T-cell (primary cell): ENCODE data around the gene LCOR. TPM values are rescaled to one million over a fixed set of nuclear protein-coding genes. Genes with fewer than 3 reads are reported as not detected.
"Not testable (repeated sequence)": the region's sequence is repeated elsewhere in the genome, so short reads cannot be mapped to it uniquely, and the experiment has no call there.

Source experiments
- ATAC-seq, 4 experiments: fragments of 200-7000 bp in 3 of 4; fragments of 150-1000 bp in 1 of 4; cut with Tn5 transposase; replicated peaks in 1 of 4; 1 replicate in 3 of 4; 2 replicates in 1 of 4; pipeline ENCODE4 v1.10.0; 2021; ENCODE audit warnings: moderate library complexity in 3 of 4, mild to moderate bottlenecking in 2 of 4, moderate number of reproducible peaks in 1 of 4
- CTCF ChIA-PET, 2 donors: fragments of 300-600 bp; sonication (Branson Sonifier 250); formaldehyde crosslinking; loops; one replicate each; lab custom pipeline; 2022; ENCODE audit warnings: antibody characterized with exemption in 2 of 2; lab: Charles Lee
- POLR2A ChIA-PET, 2 donors: fragments of 300-600 bp; sonication (Branson Sonifier 250); formaldehyde crosslinking; loops; one replicate each; lab custom pipeline; 2022; ENCODE audit warnings: antibody characterized with exemption in 2 of 2; lab: Charles Lee
- DNase-seq, 35 experiments: peaks; one replicate each; pipeline versions ENCODE4 v3.0.0 to v3.0.0-alpha.2; 2013 to 2023
- H3K27ac ChIP-seq: one replicate; pipeline ENCODE4 v1.5.1; 2013; ENCODE audit warnings: low read length
- H3K27me3 ChIP-seq, 2 experiments: replicated peaks in 1 of 2; 1 replicate in 1 of 2; 2 replicates in 1 of 2; pipeline versions ENCODE4 v1.6.1 to v1.7.0; 2013; ENCODE audit warnings: low read length in 1 of 2, mixed read lengths in 1 of 2; ENCODE audit not compliant: control insufficient read depth in 2 of 2, insufficient read depth in 2 of 2; ENCODE audit errors: extremely low read depth in 1 of 2
- H3K36me3 ChIP-seq, 2 donors: 1 replicate in 1 of 2; 2 replicates in 1 of 2; pipeline versions ENCODE4 v1.6.1 to v1.7.0; 2013; ENCODE audit warnings: low read length in 1 of 2; ENCODE audit not compliant: control insufficient read depth in 2 of 2, insufficient read depth in 1 of 2; ENCODE audit errors: extremely low read depth in 1 of 2
- H3K4me1 ChIP-seq, 2 experiments: 1 replicate in 1 of 2; 2 replicates in 1 of 2; pipeline versions ENCODE4 v1.6.1 to v1.7.0; 2013; ENCODE audit warnings: low read length in 2 of 2, mixed read lengths in 1 of 2; ENCODE audit not compliant: insufficient read depth in 2 of 2, control insufficient read depth in 1 of 2; ENCODE audit errors: extremely low read depth in 1 of 2
- H3K4me3 ChIP-seq, 2 donors: 1 replicate in 1 of 2; 2 replicates in 1 of 2; pipeline versions ENCODE4 v1.5.1 to v1.7.0; 2013; ENCODE audit warnings: mild to moderate bottlenecking in 2 of 2, low read length in 1 of 2, moderate library complexity in 1 of 2; ENCODE audit not compliant: control insufficient read depth in 1 of 2; ENCODE audit errors: extremely low read depth in 1 of 2
- H3K9me3 ChIP-seq: 2 replicates; pipeline ENCODE4 v1.7.0; 2013
- H3K27ac Mint-ChIP-seq, 2 donors: one replicate each; pipeline ENCODE4 v1.8.0; 2020 to 2021; ENCODE audit warnings: mild to moderate bottlenecking in 2 of 2, mixed read lengths in 2 of 2
- H3K27me3 Mint-ChIP-seq, 2 donors: one replicate each; pipeline ENCODE4 v1.8.0; 2021 to 2022; ENCODE audit warnings: mixed read lengths in 2 of 2
- H3K36me3 Mint-ChIP-seq: one replicate; pipeline ENCODE4 v1.8.0; 2021; ENCODE audit warnings: mixed read lengths
- H3K4me1 Mint-ChIP-seq, 3 donors: one replicate each; pipeline ENCODE4 v1.8.0; 2020 to 2022; ENCODE audit warnings: mixed read lengths in 3 of 3, mild to moderate bottlenecking in 1 of 3
- H3K4me3 Mint-ChIP-seq, 3 donors: one replicate each; pipeline ENCODE4 v1.8.0; 2020 to 2022; ENCODE audit warnings: mild to moderate bottlenecking in 3 of 3, mixed read lengths in 3 of 3, moderate library complexity in 3 of 3
- H3K9me3 Mint-ChIP-seq, 3 donors: one replicate each; pipeline ENCODE4 v1.8.0; 2020 to 2022; ENCODE audit warnings: mixed read lengths in 3 of 3
- WGBS: methylation state at CpG from one replicate; pipeline ENCODE4 v1.1.5; 2013; ENCODE audit warnings: missing lambda C conversion rate; ENCODE audit not compliant: insufficient coverage; 5-methylcytosine and 5-hydroxymethylcytosine counted together
- total RNA-seq, 35 experiments: library from RNA in 6 of 35; stranded (reverse) in 6 of 35; fragments of 120-200 nt in 1 of 35; gene quantifications; one replicate each; pipeline versions ENCODE4 v1.2.1 to v1.2.4 and lab custom pipeline; 2013 to 2026

The LCOR gene
- total RNA-seq, 5 donors from 2014 or later (not counting 1 experiment from before 2014, with no cell fraction given), result 32.0 to 67.3 (median 38.0) TPM

DNA sequence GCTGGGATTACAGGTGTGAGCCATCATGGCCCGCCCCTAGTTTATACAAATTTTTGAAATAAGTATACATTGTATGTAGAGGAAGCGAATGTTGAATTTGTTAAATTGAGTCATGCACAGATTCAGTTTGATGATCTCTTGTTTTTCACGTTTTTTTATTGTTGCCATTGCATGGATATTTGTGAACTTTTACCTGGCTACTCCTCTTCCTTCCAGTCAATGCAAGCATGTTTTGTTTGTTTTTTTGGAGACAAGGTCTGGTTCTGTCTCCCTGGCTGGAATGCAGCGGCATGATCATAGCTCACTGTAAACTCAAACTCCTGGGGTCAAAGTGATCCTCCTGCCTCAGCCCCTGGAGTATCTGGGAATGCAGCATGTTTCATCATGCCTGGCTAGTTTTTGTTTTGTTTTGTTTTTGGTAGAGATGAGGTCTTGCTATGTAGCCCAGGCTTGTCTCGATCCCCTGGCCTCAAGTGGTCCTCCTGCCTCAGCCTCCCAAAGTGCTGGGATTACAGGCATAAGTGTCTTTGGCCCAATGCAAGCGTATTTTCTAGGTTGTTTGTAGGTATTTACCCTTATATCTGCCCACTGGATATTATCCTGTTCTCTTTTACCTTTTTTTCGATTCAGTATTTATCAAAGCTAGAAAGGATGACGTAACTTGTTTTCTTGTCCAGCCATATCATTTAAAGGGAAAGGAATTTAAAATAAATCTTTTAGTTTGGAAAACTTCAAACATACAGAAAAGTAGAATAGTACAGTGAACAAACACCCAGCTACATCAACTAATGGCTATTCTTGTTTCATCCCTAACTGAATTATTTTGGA lies 11.0 kb downstream of the LCOR start:
- WGBS, result 100% methylated on average over 1 of the region's 8 CpGs
- H3K4me1 Mint-ChIP-seq, result peaks cover 78 to 81% (median 81%) of the 10 kb centered on the region in 3 donors
- Histone ChIP-seq H3K9me3 (no peaks in the 10 kb centered on the region), H3K4me3 (no peak overlapping the region), H3K27ac (no peak overlapping the region), H3K27me3 (no peaks in the 10 kb centered on the region), H3K36me3 (no peaks in the 10 kb centered on the region), H3K4me1 (peaks cover 16 to 18% of the 10 kb centered on the region in 2 experiments)
- POLR2A ChIA-PET, result no interaction called here
- H3K27me3 Mint-ChIP-seq, result no peaks in the 10 kb centered on the region
- DNase-seq, result no peak
- no peak overlapping the region for H3K27ac Mint-ChIP-seq
- H3K9me3 Mint-ChIP-seq, result no peaks in the 10 kb centered on the region
- no peak for ATAC-seq
- H3K36me3 Mint-ChIP-seq, result peaks cover 5% of the 10 kb centered on the region
- H3K4me3 Mint-ChIP-seq, result no peak overlapping the region
- CTCF ChIA-PET, result interaction anchor here (0.6 to 0.8 kb wide), 2 partner anchors 242 to 947 kb away, joined by 4 to 6 read pairs; no protein-coding TSS in a partner anchor

DNA sequence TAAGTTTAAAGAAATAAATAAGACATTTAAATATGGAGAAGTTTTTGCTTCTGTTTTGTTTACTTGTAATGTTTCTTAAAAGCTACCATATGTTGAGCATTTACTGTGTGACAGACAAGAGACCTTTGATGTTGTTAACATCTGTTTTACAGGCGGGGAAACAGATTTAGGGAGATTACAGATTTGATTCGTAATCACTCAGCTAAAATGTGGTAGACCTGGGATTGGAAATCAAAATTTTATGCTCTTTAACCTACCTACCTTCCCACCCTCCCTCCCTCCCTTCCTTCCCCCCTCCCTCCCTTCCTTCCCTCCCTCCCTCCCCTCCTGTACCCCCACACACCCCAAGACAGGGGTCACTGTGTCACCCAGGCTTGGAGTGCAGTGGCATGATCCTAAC lies 11.7 kb downstream of the LCOR start:
- Histone ChIP-seq H3K9me3 (no peaks in the 10 kb centered on the region), H3K27ac (no peak overlapping the region), H3K27me3 (no peaks in the 10 kb centered on the region), H3K36me3 (no peaks in the 10 kb centered on the region), H3K4me1 (peaks cover 16 to 18% of the 10 kb centered on the region in 2 experiments), H3K4me3 (no peak overlapping the region)
- no peak overlapping the region for H3K27ac Mint-ChIP-seq
- CTCF ChIA-PET, result interaction anchor here (0.6 to 0.8 kb wide), 3 partner anchors 203 to 947 kb away, joined by 3 to 11 read pairs (median 4); no protein-coding TSS in a partner anchor
- POLR2A ChIA-PET, result interaction anchor here in 1 of 2 donors (0.6 kb wide), 1 partner anchor 67 kb away, joined by 4 read pairs; no protein-coding TSS in a partner anchor
- no peaks in the 10 kb centered on the region for H3K36me3 Mint-ChIP-seq
- H3K4me1 Mint-ChIP-seq, result peaks cover 72 to 75% (median 74%) of the 10 kb centered on the region in 3 donors
- H3K27me3 Mint-ChIP-seq, result no peaks in the 10 kb centered on the region
- WGBS, result no CpG with 5 or more reads among the region's 2 CpGs
- no peaks in the 10 kb centered on the region for H3K9me3 Mint-ChIP-seq
- DNase-seq (no peak), ATAC-seq (no peak)
- no peak overlapping the region for H3K4me3 Mint-ChIP-seq

DNA sequence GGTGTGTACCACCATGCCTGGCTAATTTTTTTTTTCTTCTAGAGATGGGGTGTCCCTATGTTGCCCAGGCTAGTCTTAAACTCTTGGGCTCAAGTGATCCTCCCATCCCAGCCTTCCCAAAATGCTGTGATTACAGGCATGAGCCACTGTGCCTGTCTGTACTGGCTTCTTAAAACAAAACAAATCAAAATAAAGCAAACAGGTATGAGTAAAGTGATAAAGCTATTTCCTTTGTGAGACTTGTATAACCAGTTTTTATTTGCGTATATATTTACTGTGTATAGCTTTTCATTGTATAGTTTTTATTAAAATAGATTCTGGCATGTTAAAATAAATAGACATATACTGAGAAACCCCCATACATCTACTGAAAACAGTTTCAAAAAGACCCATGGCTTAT lies 14.3 kb downstream of the LCOR start:
- Histone ChIP-seq H3K4me1 (peaks cover 14 to 16% of the 10 kb centered on the region in 2 experiments), H3K27ac (no peak overlapping the region), H3K4me3 (no peak overlapping the region), H3K27me3 (no peaks in the 10 kb centered on the region), H3K9me3 (no peaks in the 10 kb centered on the region), H3K36me3 (no peaks in the 10 kb centered on the region)
- ATAC-seq, result no peak
- ChIA-PET POLR2A (no interaction called here), CTCF (interaction anchor here in 1 of 2 donors (0.6 kb wide), 1 partner anchor 27 kb away, joined by 3 read pairs; no protein-coding TSS in a partner anchor)
- Mint-ChIP-seq H3K4me3 (no peak overlapping the region), H3K4me1 (peaks cover 66 to 73% (median 72%) of the 10 kb centered on the region in 3 donors), H3K36me3 (peaks cover 13% of the 10 kb centered on the region), H3K9me3 (no peaks in the 10 kb centered on the region), H3K27me3 (no peaks in the 10 kb centered on the region), H3K27ac (no peak overlapping the region)
- no peak for DNase-seq
- WGBS, result no CpG with 5 or more reads among the region's 1 CpG

DNA sequence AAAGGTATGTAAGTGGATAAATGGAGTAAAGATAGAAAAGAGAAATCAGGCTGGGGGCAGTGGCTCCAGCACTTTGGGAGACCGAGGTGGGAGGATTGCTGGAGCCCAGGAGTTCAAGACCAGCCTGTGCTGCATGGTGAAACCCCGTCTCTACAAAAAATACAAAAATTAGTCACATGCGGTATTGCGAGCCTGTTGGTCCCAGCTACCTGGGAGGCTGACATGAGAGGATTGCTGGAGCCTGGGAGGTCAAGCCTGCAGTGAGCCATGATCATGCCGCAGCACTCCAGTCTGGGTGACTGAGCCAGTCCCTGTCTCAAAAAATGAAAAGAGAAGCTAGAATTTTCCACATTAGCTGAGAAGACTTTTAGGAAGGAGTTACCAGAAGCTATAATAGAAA lies 14.8 kb downstream of the LCOR start:
- H3K4me3 ChIP-seq, result no peak overlapping the region
- no peaks in the 10 kb centered on the region for H3K36me3 ChIP-seq
- H3K36me3 Mint-ChIP-seq, result peaks cover 13% of the 10 kb centered on the region
- POLR2A ChIA-PET, result no interaction called here
- no peak overlapping the region for H3K27ac Mint-ChIP-seq
- WGBS, result 78% methylated on average over 2 of the region's 5 CpGs
- no peaks in the 10 kb centered on the region for H3K9me3 ChIP-seq
- no peak overlapping the region for H3K27ac ChIP-seq
- DNase-seq (no peak), ATAC-seq (no peak)
- H3K27me3 Mint-ChIP-seq, result no peaks in the 10 kb centered on the region
- peaks cover 14 to 16% of the 10 kb centered on the region in 2 experiments for H3K4me1 ChIP-seq
- peaks cover 67 to 76% (median 70%) of the 10 kb centered on the region in 3 donors for H3K4me1 Mint-ChIP-seq
- H3K9me3 Mint-ChIP-seq, result no peaks in the 10 kb centered on the region
- no peak overlapping the region for H3K4me3 Mint-ChIP-seq
- CTCF ChIA-PET, result no interaction called here
- H3K27me3 ChIP-seq, result no peaks in the 10 kb centered on the region

DNA sequence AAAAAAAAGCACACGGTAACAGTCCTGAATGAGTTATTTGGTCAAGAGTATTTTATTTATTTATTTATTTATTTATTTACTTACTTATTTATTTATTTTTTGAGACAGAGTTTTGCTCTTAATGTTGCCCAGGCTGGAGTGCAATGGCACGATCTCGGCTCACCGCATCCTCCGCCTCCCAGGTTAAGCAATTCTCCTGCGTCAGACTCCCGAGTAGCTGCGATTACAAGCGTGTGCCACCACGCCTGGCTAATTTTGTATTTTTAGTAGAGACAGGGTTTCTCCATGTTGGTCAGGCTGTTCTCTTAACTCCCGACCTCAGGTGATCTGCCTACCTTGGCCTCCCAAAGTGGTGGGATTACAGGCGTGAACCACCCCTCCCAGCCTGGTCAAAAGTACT lies 15.3 kb downstream of the LCOR start:
- H3K9me3 ChIP-seq, ATAC-seq, H3K27ac ChIP-seq, H3K27me3 ChIP-seq, CTCF ChIA-PET, H3K9me3 Mint-ChIP-seq, H3K36me3 ChIP-seq, POLR2A ChIA-PET, H3K27me3 Mint-ChIP-seq, H3K4me3 ChIP-seq, H3K4me3 Mint-ChIP-seq, DNase-seq: not testable (repeated sequence)
- H3K4me1 ChIP-seq, result peaks cover 14 to 16% of the 10 kb centered on the region in 2 experiments
- Mint-ChIP-seq H3K4me1 (peaks cover 63 to 75% (median 69%) of the 10 kb centered on the region in 3 donors), H3K36me3 (peaks cover 13% of the 10 kb centered on the region), H3K27ac (peak overlapping the region in 1 of 2 donors; percentile 4)
- 100% methylated on average over 5 of the region's 12 CpGs for WGBS

DNA sequence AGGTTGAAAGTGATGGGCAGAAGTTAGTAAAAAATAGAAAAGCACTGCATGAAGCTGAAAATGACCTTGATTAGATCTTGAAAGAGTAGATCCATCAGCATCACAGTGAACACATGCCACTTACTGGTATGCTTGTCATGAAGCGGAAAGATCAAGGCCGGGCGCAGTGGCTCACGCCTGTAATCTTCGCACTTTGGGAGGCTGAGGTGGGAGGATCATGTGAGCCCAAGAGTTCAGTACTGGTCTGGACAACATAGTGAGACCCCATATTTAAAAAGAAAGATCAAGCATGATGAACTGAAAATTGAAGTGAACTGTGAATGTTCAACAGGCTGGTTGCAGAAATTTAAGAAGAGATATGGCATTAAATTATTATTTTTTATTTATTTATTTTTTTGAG lies 18.0 kb downstream of the LCOR start:
- CTCF ChIA-PET, result no interaction called here
- no peaks in the 10 kb centered on the region for H3K9me3 Mint-ChIP-seq

More for the DNA sequence above, 18.0 kb downstream of the LCOR start:
- no peaks in the 10 kb centered on the region for H3K9me3 ChIP-seq
- no peak for DNase-seq
- Mint-ChIP-seq H3K4me1 (peaks cover 61 to 73% (median 63%) of the 10 kb centered on the region in 3 donors), H3K27me3 (no peaks in the 10 kb centered on the region), H3K36me3 (peaks cover 29% of the 10 kb centered on the region), H3K27ac (no peak overlapping the region), H3K4me3 (no peak overlapping the region)
- peaks cover 0 to 9% of the 10 kb centered on the region in 2 experiments for H3K4me1 ChIP-seq
- WGBS, result 100% methylated on average over 2 of the region's 5 CpGs
- no peak overlapping the region for H3K27ac ChIP-seq
- POLR2A ChIA-PET, result interaction anchor here in 1 of 2 donors (0.6 kb wide), 1 partner anchor 9 kb away, joined by 5 read pairs; no protein-coding TSS in a partner anchor
- no peak overlapping the region for H3K4me3 ChIP-seq
- H3K36me3 ChIP-seq, result no peaks in the 10 kb centered on the region
- no peak for ATAC-seq
- H3K27me3 ChIP-seq, result no peaks in the 10 kb centered on the region
